Activated T-helper 1 cell treated with anti-CD3 and anti-CD28 coated beads, Interleukin-12 subunit alpha, Interleukin-12 subunit beta, Interleukin-2, Interleukin-4 antibody, amounts not matched to agents 30 ng/mL and 10 ng/mL and 1 ng/mL, durations not matched to agents 14 hours and 24 hours and 36 hours (primary cell): Measurements from ENCODE around the gene PHPT1. TPM values are rescaled to one million over a fixed set of nuclear protein-coding genes. Genes with fewer than 3 reads are reported as not detected.
"Not testable (repeated sequence)": the region's sequence is repeated elsewhere in the genome, so short reads cannot be mapped to it uniquely, and the experiment has no call there.

ENCODE experiments used
- DNase-seq: peaks from one replicate; pipeline ENCODE4 v3.0.0; 2021; ENCODE audit warnings: low spot score
- H3K27ac Mint-ChIP-seq: one replicate; pipeline ENCODE4 v1.8.0; 2021; ENCODE audit warnings: mild to moderate bottlenecking, mixed read lengths
- H3K27me3 Mint-ChIP-seq: one replicate; pipeline ENCODE4 v1.8.0; 2022; ENCODE audit warnings: mild to moderate bottlenecking, moderate library complexity, mixed read lengths; ENCODE audit not compliant: insufficient read depth
- H3K36me3 Mint-ChIP-seq: one replicate; pipeline ENCODE4 v1.8.0; 2021; ENCODE audit warnings: low read depth, mixed read lengths
- H3K4me1 Mint-ChIP-seq: one replicate; pipeline ENCODE4 v1.8.0; 2021; ENCODE audit warnings: low read depth, mixed read lengths
- H3K4me3 Mint-ChIP-seq: one replicate; pipeline ENCODE4 v1.8.0; 2021; ENCODE audit warnings: mild to moderate bottlenecking, moderate library complexity, mixed read lengths
- H3K9me3 Mint-ChIP-seq: one replicate; pipeline ENCODE4 v1.8.0; 2021; ENCODE audit warnings: mixed read lengths
- intact Hi-C: fragments of 100-400 bp; cut with micrococcal nuclease; formaldehyde crosslinking; loops from one replicate; pipeline ENCODE4 v1.15.1; 2024
- total RNA-seq: library from RNA; stranded (reverse); gene quantifications from 2 replicates; pipeline ENCODE4 v1.2.3, GENCODE V29; 2022

Gene PHPT1
- 134 and 139 TPM in 2 replicates for total RNA-seq

DNA sequence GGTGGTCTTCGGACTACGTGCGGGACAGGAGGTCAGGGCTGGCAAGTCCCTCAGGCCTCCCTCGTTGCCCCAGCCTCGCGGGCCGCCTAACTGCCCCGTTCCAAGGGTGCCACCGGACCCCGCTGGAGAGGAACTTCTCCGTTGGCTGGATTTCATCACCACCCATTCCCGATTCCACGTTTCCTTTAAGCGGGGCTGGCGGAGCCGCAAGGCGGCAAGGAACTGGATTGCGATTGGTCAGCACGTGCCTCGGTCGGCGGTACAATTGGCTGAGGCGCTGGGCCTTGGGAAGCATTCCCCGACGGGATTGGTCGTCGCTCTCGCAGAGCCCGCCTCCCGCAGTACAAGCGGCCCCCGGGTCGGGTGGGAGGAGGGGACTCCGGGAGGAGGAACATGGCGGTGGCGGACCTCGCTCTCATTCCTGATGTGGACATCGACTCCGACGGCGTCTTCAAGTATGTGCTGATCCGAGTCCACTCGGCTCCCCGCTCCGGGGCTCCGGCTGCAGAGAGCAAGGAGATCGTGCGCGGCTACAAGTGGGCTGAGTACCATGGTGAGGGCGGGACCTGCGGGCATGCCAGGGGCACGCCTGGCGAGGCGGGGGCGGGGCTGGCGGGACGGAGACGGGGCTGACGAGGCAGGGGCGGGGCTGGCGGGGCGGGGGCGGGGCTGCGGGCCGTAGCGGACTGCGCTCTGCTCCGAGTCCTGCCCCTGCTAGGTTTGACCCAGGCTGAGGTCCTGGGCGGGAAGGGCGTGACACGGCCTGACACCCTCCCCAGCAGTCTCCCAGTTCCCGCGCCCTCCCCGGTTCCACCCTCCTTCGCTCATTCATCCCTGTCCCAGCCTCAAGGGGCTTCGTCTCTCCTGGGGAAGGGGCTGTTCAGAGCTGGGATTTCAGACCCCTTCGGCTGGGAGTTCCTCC, at the start of gene PHPT1:
TSS of gene PHPT1 (plus strand) at position 372 of the 922 bp plus-strand sequence. CDS start at position 394, 22 bp downstream.
- Mint-ChIP-seq H3K27me3 (peaks cover 6% of the 10 kb centered on the region), H3K4me1 (no peaks in the 10 kb centered on the region)
- intact Hi-C loops = loop anchor here (1.0 to 5.0 kb wide), 10 partner anchors 17 to 374 kb away; partner anchors contain the start of genes EDF1, NPDC1, RABL6 and RNF208

DNA sequence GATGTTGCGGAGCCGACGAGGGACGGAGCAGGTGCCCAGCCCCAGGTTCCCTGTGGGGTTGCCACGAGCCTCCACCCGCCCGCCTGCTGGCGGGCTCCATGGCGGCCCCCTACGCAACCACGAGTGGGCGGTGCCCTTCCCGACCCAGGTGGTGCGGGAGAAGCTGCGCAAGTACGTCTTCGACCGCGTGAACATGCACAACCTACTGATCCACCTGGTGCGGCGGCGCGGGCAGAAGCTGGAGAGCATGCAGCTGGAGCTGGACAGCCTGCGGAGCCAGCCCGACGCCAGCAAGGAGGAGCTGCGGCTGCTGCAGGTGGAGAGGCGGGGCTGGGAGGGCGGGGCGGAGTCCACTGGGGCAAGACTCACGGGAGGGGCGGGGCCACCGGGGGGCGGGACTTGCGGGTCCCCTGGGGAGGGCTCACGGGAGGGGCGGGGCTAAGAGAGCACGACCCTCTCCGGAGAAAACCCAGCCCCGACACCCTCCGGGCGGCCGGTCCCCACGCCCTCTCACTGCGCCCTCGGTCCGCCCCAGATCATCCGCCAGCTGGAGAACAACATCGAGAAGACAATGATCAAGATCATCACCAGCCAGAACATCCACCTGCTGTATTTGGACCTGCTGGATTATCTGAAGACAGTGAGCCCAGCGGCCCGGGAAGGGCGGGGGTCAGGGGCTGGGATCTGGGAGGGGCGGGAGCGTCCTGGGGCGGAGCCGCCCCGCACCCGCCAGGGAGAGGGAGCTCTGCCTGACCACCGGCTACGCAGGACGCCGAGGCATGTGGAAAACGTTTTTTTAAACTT, 49.2 kb upstream of the PHPT1 start:
- peaks cover 4% of the 10 kb centered on the region for H3K36me3 Mint-ChIP-seq
- H3K27ac Mint-ChIP-seq = peak overlapping the region; percentile 29
- H3K4me1 Mint-ChIP-seq = peaks cover 10% of the 10 kb centered on the region
- no peaks in the 10 kb centered on the region for H3K9me3 Mint-ChIP-seq
- intact Hi-C loops = loop anchor here (1.0 to 10.0 kb wide), 4 partner anchors 9 to 655 kb away; partner anchors contain the start of genes NSMF, PAXX, QSOX2 and TMEM141
- H3K4me3 Mint-ChIP-seq = peak overlapping the region; percentile 80
- H3K27me3 Mint-ChIP-seq = peaks cover 23% of the 10 kb centered on the region
- peak; percentile 61 for DNase-seq

More for the DNA sequence above, at the start of gene PHPT1:
- H3K36me3 Mint-ChIP-seq = peaks cover 7% of the 10 kb centered on the region
- peak; percentile 97 for DNase-seq
- H3K9me3 Mint-ChIP-seq = no peaks in the 10 kb centered on the region
- H3K27ac Mint-ChIP-seq = peak within 1 kb of the TSS; percentile 89
- H3K4me3 Mint-ChIP-seq = peak within 1 kb of the TSS; percentile 94

DNA sequence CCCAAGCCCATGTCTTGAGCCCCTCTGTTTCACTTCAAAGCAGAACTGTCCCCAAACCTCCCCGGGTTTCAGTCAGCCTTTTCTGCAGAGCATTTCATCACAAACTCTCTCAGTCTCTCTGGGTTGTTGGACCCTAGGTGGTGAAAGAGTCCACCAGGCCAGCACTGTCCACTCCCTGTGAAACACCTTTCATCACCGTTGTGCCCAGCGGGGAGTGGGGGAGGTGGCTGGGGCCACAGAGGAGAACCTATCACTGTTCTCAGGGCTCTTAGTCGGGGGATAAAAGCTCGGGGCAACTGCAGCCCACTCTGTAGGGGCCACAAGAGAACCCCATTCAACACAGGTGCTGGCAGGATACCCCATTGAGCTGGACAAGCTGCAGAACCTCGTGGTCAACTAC, 46.9 kb upstream of the PHPT1 start:
- intact Hi-C loops = loop anchor here (10.0 kb wide), 2 partner anchors 558 to 652 kb away; partner anchors contain the start of genes NSMF and QSOX2
- no peak for DNase-seq
- Mint-ChIP-seq H3K27ac (no peak overlapping the region), H3K4me1 (peaks cover 10% of the 10 kb centered on the region), H3K36me3 (peaks cover 4% of the 10 kb centered on the region), H3K27me3 (peaks cover 18% of the 10 kb centered on the region), H3K4me3 (no peak overlapping the region), H3K9me3 (no peaks in the 10 kb centered on the region)

DNA sequence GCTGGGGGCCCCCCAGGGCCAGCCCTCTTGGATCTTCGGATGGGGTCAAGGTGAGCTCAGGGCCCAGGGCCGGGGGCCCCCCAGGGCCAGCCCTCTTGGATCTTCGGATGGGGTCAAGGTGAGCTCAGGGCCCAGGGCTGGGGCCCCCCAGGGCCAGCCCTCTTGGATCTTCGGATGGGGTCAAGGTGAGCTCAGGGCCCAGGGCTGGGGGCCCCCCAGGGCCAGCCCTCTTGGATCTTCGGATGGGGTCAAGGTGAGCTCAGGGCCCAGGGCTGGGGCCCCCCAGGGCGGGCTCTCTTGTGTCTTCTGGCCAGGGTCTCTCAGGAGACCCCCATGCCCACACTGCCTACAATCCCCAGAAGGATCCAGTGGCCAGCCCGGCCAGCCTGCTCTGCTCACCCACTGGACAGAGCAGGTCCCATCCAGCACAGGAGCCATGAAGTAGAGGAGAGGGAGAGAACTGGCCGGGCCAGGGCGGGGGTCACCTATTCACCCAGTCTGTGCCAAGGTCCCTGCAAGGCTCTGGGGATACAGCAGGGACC, 46.1 kb upstream of the PHPT1 start:
- not testable (repeated sequence) for H3K4me3 Mint-ChIP-seq, H3K36me3 Mint-ChIP-seq, H3K9me3 Mint-ChIP-seq, DNase-seq, H3K27ac Mint-ChIP-seq
- Mint-ChIP-seq H3K4me1 (peaks cover 10% of the 10 kb centered on the region), H3K27me3 (peaks cover 19% of the 10 kb centered on the region)
- intact Hi-C loops = loop anchor here (10.0 kb wide), 2 partner anchors 558 to 652 kb away; partner anchors contain the start of genes NSMF and QSOX2

DNA sequence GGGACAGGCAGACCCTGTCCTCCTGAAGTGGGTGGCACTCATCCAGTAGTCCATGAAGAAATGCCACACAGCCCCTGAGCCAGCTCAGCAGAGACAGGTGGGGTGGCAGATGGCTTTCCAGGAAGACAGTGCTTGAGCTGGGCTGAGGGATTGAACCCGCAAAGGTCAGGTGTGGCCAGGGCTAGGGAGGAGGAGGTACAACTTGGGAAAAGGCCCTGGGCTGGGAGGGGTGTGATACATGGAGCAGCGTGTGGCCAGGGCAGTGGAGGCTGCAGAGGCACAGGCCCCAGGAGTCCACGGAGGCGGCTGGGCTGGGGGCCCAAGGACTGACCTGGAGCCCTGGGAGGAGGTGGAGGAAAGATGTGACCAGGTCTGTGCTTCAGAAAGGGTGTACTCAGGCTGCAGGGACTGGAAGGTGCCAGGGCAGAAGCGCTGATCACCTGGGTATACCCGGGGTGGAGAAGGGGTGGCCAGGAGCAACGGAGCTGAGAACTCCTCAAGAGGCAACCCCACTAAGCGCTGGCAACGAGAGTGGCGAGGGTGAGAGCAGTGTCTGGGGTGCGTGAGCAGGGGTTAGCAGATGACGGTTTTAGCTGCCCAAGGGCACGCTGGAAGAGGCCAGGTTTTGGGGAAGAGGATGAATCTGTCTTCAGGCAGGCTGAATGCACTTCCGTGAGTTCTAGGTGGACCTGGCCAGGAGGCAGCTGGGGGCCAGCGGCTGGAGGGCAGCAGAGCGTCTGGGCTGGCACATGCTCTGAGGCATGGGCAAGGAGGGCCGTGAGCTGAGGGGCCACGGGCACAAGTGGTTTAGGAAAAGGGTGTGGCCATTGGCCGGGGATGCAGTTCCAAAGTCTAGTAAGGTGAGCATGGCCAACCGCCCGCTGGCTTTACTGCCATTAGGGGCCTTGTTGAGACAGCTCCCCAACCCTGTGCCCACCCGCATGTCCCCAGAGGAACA, 45.4 kb upstream of the PHPT1 start:
- Mint-ChIP-seq H3K27me3 (peaks cover 17% of the 10 kb centered on the region), H3K4me3 (no peak overlapping the region), H3K4me1 (peaks cover 13% of the 10 kb centered on the region), H3K9me3 (no peaks in the 10 kb centered on the region), H3K27ac (no peak overlapping the region), H3K36me3 (peaks cover 7% of the 10 kb centered on the region)
- no peak for DNase-seq
- intact Hi-C loops = loop anchor here (10.0 kb wide), 2 partner anchors 559 to 651 kb away; partner anchors contain the start of genes NSMF and QSOX2

DNA sequence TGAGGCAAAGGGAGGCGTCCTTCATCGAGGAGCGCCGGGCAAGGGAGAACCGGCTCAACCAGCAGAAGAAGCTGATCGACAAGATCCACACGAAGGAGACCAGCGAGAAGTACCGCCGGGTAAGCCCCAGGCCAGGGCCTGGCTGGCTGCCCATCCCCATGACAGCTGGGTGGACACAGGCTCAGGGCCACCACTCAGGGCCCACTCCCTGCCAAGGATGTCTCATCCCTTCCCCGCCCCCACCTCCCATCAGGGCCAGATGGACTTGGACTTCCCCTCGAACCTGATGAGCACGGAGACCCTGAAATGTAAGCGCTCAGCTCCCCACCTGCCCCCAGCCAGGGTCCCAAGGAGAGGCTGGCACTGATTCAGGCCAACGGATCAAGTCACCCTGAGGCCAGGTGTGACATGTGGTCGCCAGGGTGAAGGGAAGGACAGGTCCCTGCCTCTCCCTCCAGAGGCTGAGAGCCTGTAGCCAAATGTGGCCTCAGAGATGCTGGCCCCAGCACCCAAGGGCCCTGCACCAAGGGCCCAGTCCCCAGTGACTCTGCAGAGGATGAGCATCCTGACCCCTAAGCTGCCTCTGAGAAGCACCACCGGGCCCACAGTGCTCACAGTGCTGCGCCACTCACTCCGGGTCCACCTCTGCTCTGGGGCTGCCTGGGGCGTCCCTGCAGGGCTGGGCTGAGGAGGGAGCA, 44.6 kb upstream of the PHPT1 start:
- intact Hi-C loops = loop anchor here (10.0 kb wide), 2 partner anchors 560 to 650 kb away; partner anchors contain the start of genes NSMF and QSOX2
- Mint-ChIP-seq H3K9me3 (no peaks in the 10 kb centered on the region), H3K36me3 (peaks cover 11% of the 10 kb centered on the region), H3K27ac (no peak overlapping the region), H3K27me3 (peaks cover 17% of the 10 kb centered on the region), H3K4me3 (no peak overlapping the region), H3K4me1 (peaks cover 21% of the 10 kb centered on the region)
- DNase-seq = no peak

DNA sequence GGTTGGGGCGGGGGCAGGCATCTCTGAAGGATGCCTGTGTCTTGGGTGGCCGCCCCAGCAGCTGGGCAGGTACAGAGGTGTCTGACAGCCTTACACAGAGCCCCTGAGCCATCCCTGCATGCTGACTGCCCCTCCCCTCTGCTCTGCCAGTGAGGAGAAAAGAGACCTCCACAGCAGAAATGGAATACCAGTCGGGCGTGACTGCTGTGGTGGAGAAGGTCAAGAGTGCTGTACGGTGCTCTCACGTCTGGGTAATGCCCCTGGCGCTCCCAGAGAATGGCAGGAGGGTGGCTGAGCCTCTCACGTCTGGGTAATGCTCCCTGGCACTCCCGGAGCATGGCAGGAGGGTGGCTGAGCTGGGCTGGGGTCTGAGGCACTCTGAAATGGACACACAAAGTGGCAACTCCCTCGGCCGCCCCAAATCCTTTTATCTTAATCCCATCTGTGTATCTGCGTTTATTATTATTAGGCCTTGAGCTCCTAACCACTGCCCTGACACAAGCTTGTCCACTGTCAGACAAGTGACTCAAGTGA, 43.9 kb upstream of the PHPT1 start:
- no peak for DNase-seq
- Mint-ChIP-seq H3K9me3 (no peaks in the 10 kb centered on the region), H3K27ac (no peak overlapping the region), H3K36me3 (peaks cover 17% of the 10 kb centered on the region), H3K27me3 (peaks cover 13% of the 10 kb centered on the region), H3K4me3 (peak overlapping the region; percentile 59), H3K4me1 (peaks cover 25% of the 10 kb centered on the region)
- intact Hi-C loops = loop anchor here (10.0 kb wide), 2 partner anchors 560 to 650 kb away; partner anchors contain the start of genes NSMF and QSOX2

DNA sequence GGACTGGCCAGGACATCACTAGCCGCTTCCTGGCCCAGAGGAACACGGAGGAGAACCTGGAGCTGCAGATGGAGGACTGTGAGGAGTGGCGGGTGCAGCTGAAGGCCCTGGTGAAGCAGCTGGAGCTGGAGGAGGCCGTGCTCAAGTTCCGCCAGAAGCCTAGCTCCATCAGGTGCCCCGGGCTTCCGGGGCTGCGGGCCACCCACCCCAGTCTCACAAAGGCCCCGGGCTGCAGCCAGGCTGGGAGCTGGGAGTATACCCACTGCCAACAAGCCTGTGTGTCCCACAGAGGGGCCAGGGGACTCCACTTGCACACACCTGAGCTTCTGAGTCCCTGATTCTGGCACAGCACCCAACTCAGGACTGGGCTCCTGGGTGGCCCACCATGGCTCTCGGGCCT, 43.1 kb upstream of the PHPT1 start:
- H3K4me3 Mint-ChIP-seq = peak overlapping the region; percentile 85
- H3K27me3 Mint-ChIP-seq = peaks cover 8% of the 10 kb centered on the region
- H3K9me3 Mint-ChIP-seq = no peaks in the 10 kb centered on the region
- DNase-seq = no peak
- H3K27ac Mint-ChIP-seq = no peak overlapping the region
- peaks cover 19% of the 10 kb centered on the region for H3K36me3 Mint-ChIP-seq
- H3K4me1 Mint-ChIP-seq = peaks cover 20% of the 10 kb centered on the region
- intact Hi-C loops = loop anchor here (2.0 to 10.0 kb wide), 4 partner anchors 15 to 649 kb away; partner anchors contain the start of genes AJM1, NSMF, QSOX2 and TMEM141

DNA sequence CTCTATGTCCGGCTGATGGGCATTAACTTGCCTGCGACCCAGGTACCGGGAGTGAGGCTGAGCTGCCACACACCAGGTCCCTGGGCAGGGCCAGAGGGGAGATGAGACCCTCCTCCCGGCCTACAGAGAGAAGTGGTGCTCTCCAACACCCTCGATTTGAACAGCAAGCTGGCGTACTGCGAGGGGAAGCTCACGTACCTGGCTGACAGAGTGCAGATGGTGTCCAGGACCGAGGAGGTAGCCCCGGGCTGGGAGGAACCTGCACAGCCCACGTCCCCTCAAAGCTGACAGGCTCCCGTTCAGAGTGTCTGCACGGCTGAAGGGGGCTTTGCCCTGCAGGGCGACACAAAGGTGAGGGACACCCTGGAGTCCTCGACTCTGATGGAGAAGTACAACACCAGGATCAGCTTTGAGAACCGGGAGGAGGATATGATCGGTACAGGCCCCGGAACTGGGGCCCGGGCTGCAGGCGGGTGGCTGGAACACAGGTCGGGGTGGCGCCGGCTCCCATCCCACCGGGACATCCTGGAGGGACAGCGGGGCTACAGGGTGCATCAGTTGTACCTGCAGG, 42.5 kb upstream of the PHPT1 start:
- no peaks in the 10 kb centered on the region for H3K9me3 Mint-ChIP-seq
- peaks cover 22% of the 10 kb centered on the region for H3K4me1 Mint-ChIP-seq
- peaks cover 4% of the 10 kb centered on the region for H3K27me3 Mint-ChIP-seq
- intact Hi-C loops = loop anchor here (1.0 to 10.0 kb wide), 7 partner anchors 16 to 648 kb away; partner anchors contain the start of genes AJM1, FBXW5, NSMF and PAXX
- peak overlapping the region; percentile 85 for H3K4me3 Mint-ChIP-seq
- peaks cover 20% of the 10 kb centered on the region for H3K36me3 Mint-ChIP-seq
- DNase-seq = no peak
- H3K27ac Mint-ChIP-seq = peak overlapping the region; percentile 90

DNA sequence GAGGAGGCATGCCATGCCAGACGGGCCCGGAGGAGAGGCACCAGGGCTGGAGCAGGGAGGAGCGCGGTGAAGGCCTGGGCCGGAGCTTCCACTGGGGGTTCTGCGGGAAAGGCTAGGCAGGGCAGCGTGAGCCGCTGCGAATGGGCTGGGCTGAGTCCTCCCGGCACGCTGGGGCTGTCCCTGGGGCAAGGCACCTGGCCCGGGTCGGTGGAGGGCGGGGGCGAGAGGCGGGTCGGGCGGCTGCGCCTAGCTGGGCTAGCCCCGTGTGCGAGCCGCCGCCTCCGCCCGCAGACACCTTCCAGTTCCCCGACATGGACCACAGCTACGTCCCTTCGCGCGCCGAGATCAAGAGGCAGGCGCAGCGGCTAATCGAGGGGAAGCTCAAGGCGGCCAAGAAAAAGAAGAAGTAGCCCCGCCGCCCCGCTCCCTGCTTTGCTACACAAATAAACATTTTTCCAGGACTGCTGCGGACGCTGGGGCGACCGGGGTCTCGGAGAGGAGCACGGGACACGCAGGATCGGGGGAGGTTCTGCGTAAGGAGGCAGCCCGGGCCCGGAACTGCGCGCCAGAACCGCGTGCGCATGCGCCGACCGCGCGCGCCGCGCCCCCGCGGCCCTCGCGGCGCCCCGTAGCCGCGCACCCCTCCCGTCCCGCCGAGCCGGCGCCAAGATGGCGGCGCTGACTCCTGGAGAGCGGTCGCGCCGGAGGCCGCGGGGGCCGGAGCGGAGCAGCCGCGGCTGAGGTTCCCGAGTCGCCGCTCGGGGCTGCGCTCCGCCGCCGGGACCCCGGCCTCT, 41.7 kb upstream of the PHPT1 start, which contains the start of gene RABL6:
TSS of gene RABL6 (plus strand) at position 668 of the 794 bp plus-strand sequence. CDS start 249 bp downstream, outside the sequence.
- Mint-ChIP-seq H3K27me3 (peaks cover 4% of the 10 kb centered on the region), H3K36me3 (peaks cover 20% of the 10 kb centered on the region), H3K4me1 (peaks cover 28% of the 10 kb centered on the region), H3K27ac (peak within 1 kb of the TSS; percentile 90), H3K9me3 (no peaks in the 10 kb centered on the region), H3K4me3 (peak within 1 kb of the TSS; percentile 85)
- intact Hi-C loops = loop anchor here (1.0 to 10.0 kb wide), 7 partner anchors 17 to 647 kb away; partner anchors contain the start of genes AJM1, FBXW5, NSMF and PAXX
- peak; percentile 82 for DNase-seq
